Stimulated activated CD4-positive, alpha-beta T cell treated with anti-CD3 and anti-CD28 coated beads, Interleukin-12 subunit alpha, Interleukin-12 subunit beta, amount 100 ng/mL, for 24 hours (primary cell): Measurements from ENCODE around the gene MMP15.
A peak's percentile ranks its signal among the peaks of the same experiment; 100 is the strongest.

Experiments used
- DNase-seq, 2 experiments: peaks; one replicate each; pipeline ENCODE4 v3.0.0-alpha.2; 2020; ENCODE audit warnings: low read depth in 2 of 2

MMP15 gene

GRCh38 chr16:58019866-58020538 is 5.6 kb upstream of the MMP15 start:
- DNase-seq, result no peak

DNA sequence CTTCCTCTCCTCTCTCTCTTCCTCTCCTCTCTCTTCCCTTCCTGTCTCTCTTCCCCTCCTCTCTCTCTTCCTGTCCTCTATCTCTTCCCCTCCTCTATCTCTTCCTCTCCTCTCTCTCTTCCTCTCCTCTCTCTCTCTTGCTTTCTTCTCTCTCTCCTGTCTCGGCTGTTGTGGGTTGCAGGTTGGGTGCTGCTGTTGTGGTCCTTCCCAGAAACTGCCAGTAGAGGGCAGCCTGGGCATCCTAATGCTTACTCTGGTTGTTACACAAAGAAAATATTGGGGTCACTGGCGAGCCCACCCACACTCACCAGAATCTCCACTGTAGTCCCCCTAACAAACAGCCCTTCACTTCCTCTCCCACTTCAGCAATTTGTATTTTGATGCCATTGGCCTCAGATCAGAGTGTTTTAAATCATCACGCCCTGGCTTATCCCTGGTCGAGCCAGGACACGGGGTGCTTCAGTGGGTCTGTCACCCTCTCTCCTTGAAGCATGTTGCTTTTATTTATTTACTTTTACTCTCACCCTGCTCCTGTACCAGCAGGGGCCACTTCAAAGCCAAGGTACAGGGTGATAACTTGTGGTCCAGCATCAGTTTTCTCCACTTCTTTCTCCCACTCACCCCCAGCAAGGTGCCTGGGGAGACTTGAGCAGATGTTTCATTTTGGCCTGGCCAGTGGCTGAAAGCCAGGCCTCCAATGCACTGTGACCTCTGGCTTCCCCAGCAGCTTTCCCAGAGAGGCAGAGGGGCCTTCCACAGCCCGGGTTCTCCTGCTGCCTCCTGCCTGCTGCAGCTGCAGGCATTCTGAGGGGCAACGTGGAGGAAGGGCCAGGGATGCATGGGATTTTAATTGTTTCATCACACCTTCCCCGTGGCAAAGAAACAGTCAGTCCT is 4.7 kb upstream of the MMP15 start:
- peak in 1 of 2 experiments; percentile 59 for DNase-seq

DNA sequence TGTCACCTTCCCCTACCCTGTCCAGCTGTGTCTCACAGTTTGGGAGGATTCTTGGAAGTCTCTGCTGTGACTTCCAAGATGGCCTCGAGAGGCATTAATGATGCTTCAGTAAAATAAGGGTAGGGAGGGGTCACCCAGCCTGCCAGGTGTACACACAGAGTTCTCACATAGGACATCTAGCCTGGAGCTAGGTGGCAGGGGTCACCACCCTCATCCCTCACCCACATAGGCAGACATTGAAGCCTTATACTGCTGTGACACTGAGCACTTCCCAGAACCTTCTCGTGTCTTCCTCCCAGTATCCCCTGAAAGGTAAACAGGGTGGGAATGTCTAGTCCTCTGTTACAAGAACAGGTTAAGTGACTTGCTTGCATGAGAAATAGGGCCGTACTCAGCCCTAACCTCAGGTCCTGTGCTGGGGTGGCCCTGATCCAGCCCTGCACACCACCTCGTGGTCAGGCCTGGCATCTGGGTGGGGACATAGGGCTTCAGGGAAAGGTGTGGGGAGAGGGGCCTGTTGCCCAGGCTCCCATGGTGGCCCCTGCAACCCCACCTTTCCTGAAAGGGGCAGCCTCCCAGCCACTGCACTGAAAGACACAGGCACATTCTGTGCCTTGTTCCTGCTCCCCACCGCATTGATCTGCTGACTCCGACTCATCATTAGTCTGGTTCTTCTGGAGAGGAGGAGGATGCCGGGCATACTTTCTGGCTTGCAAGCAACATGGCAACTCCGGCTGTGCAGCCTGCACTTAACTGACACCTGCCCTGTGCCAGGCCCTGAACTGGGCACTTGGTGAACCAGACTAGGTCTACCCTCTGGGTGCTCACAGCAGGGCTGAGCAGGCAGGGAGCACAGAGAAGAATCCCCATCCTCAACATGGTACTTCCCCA is 3.6 kb upstream of the MMP15 start:
- DNase-seq, result no peak

DNA sequence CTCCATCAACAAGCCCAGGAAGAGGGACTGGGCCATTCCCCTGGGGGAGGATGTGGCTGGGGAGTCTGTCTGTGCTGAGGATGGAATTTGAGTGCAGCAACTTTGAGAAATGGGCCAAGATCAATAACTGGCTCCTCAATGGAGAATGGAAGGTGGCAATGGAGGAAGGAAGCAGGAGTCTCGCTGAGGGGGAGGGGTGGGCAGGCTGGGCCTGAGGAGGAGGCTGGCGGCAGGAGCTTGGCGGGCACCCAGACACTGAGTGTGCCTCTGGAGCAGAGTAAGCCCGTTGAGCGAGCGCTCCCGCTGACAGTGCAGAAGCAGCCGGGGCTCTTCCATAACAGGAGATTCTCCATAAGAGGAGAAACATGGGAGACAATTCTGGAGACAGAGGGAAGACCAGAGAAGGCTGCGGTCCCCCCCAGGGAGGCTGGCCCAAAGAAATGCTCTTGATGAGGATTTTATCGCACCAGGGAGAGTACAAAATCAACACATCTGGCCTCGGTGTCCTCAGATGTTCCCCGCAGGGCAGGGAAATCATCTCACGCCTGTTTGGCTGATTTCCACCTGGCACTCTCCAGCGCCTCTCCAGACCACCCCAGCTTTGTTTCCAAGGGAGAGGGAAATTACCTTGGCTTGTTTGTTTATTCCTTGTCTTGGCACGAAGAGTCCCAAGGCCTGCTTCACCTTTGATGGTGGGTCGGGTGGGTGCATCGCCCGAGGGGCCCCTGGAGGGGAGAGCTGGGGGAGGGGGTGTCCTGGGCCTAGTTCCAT is 2.8 kb upstream of the MMP15 start:
- no peak for DNase-seq

DNA sequence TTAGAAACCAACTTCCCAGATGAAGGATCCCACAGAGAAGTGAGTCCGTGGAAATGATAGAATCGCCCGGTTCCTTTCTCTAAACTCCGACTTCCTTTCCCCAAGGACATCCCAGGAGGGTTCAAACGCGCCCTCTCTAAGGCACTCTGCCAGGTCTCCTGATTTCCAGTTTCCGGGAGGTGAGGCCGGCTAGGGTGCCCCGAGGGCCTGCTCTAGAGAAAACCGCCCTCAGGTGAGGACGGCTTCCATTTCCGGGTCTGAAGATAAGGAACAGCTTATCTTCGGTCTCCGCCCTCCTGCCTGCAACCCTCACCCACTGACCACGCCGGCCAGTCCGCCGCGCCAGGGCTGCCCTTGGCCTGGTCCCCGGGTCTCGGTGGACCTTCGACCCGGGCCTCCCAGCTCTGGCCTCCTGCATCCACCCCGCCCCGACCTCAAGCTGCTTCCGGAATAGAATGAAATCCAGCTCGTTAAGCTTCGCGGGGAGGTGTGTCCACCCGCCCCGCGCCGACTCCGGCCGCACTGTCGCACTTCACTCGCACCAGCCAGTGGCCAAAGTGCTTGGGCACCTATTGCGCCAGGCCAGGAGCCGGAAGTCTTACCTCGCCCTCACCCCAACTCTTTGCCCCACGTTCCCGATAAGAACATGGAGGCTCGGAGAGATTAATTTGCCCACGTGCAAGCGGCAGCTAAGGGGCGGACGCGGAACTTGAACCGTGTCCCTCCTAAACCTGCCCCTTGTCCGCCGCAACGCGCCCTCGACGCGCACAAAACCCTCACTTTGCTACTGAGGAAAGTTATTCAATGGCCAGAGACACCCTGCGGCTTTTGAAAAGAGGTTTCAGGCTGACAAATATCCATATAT is 836 bp upstream of the MMP15 start:
- no peak for DNase-seq

DNA sequence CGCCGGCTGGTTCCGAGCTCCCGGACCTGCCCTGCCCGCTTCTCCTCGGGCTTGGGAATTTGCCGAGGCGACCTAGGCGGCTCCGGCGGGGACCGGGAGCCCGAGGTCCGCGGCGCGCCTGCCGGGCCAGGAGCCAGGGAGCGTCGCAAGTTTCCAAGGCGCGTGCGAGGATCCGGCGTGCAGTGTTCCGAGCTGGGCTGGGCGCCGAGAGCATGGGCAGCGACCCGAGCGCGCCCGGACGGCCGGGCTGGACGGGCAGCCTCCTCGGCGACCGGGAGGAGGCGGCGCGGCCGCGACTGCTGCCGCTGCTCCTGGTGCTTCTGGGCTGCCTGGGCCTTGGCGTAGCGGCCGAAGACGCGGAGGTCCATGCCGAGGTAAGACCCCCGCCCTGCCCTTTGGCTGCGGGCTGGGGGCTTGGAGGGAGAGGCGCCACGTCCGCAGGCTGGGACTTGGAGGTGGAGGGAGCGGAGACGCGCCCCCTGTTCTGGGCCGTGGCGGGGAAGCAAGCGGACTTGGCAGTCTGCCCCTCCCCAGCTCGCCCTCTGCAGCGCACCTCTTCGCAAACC is 668 bp downstream of the MMP15 start:
- no peak for DNase-seq

DNA sequence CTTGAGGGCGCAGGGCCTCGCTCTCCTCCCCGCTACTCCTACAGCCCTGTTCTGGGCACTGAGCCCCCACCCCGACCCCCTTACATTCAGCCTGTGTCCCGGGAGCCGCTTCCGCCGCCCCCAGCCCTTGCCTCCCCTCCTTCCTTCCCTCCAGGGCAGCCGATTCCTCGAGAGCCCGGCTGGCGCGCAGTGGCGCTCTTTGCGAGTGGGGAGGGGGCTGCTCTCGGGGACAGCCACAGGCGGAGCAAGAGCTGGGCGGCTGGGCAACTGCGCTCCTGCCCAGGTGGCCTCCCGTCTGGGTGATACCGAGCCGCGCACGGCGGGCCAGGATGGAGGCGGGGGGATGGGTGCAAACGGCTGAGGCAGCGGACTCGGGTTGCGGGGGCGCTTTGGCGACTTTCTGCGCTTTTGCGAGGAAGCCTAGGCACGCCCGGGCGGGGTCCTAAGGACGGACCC is 1.2 kb downstream of the MMP15 start:
- no peak for DNase-seq

- DNase-seq, result no peak
Measured at GRCh38 chr16:58027161-58027915, 1.8 kb downstream of the MMP15 start.

DNA sequence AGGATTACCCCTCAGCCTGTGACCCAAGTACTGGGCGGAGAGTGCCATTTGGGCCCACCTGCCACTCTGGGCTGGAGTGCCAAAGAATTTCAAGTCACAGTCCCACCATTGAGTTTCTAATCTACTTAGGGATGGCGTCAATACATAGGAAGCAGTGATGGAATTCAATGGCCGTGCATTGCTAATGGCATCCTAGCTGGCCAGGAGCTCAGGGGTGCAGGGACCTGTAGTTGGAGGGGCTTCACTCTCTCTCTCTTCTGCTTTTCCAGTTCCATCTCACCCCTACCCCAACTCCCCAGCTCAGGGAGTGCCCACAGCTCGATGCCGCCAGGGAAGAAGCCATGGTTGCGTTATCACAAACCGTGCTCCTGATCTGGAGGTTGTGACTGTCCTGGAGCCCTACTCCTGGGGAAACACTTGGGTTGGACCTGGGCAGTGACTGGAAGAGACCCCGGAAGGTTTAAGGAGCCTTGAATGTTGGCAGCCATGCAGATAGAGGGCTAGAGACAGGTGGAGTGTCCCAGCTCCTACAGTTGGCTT is 2.4 kb downstream of the MMP15 start:
- no peak for DNase-seq

DNA sequence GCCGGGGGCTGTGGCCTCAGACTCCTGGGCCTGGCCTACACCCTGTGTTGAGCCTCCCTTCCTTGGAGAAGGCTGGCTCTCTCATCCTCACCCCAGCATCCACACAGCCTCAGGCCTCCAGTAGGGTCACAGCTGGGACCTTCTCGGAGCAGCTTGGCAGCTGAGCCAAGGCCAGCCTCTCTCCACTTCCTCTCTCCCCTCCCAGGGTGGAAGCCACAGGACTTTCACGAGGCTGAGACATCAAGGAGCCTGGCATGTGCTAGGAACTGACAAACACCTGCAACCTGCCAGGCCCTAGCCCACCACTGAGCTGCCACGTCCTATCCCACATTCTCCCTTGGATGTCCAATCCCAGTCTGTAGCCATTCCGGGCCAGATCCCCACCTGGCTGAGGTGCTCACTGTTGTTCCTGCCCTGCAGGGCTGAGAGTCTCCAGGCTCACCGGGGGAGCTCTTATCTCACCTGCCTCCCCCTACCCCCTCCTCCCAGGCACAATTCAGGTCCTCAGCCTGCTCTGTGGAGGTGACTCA is 3.1 kb downstream of the MMP15 start:
- no peak for DNase-seq

DNA sequence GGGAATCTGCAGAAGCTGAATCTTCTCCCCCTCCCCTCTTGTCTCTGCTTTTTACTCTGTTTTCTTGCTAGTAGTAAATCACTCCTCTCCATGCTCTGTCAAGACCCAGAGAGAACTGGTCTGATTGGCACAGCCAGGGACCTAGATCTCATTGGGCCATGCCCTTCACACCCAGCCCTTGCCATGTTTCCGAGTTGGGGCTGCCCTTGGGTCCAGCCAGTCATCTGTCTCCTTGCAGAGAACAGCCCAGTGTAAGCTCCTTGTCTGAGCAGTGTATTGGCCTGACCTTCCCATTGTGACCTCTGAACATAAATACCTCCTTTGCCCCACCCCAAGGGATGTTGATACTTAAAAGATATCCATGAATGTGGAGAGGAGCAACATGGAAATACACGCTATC is 3.9 kb downstream of the MMP15 start:
- no peak for DNase-seq

GRCh38 chr16:58030136-58030840 is 4.7 kb downstream of the MMP15 start:
- DNase-seq, result no peak

- DNase-seq, result no peak
Measured at GRCh38 chr16:58031016-58031800, 5.7 kb downstream of the MMP15 start.

GRCh38 chr16:58032710-58033293 is 7.2 kb downstream of the MMP15 start:
- no peak for DNase-seq

DNA sequence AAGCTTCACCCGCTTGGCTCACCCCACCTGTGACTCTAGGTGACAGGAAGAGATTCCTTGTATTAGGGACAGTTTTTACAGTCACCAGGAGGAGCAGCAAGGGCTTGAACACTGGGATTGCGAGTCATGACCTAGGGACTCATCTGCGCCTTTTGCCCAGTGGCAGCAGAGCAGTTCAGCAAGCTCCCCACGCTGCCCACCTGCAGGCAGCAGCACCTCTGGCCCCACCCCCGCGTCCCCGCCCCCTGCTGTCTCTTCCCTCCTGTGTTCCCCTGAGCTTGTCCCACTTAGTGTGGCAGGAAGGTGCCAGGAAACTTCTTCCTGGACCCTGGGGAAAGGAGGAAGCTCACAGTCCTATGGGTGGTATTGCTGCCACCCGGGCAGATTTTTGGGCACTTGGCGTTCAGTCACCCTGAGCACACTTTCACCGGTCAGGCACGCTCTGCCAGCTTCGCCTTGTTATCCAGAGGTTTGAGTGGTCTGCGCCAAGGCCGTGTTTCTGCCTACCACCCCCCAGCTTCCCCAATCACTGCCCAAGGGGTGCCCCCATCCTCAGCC is 8.7 kb downstream of the MMP15 start:
- no peak for DNase-seq

GRCh38 chr16:58034774-58035173 is 9.2 kb downstream of the MMP15 start:
- no peak for DNase-seq
